Lung (tissue), 16 donors: ENCODE data around the gene ZBTB21. TPM values are rescaled to one million over a fixed set of nuclear protein-coding genes. Genes with fewer than 3 reads are reported as not detected.
A peak's percentile ranks its signal among the peaks of the same experiment; 100 is the strongest.

ENCODE experiments used
- ATAC-seq: fragments of 200-7000 bp; cut with Tn5 transposase; one replicate; pipeline ENCODE4 v1.9.1; 2020; ENCODE audit warnings: moderate number of reproducible peaks; ENCODE audit not compliant: insufficient read depth, low FRiP score
- DNase-seq, 3 donors: peaks; one replicate each; pipeline ENCODE4 v3.0.0-alpha.2; 2013 to 2017
- H3K27ac ChIP-seq, 2 donors: one replicate each; pipeline ENCODE4 v1.5.1; 2013; ENCODE audit warnings: mild to moderate bottlenecking in 2 of 2, moderate library complexity in 2 of 2, control low read depth in 1 of 2, inconsistent platforms in 1 of 2, low read depth in 1 of 2, low read length in 1 of 2
- H3K27me3 ChIP-seq, 3 donors: one replicate each; pipeline ENCODE4 v1.5.1; 2013; ENCODE audit warnings: low read length in 2 of 3; ENCODE audit not compliant: control insufficient read depth in 3 of 3, insufficient read depth in 3 of 3
- H3K36me3 ChIP-seq, 4 donors: one replicate each; pipeline ENCODE4 v1.5.1; 2013; ENCODE audit warnings: low read length in 4 of 4, mild to moderate bottlenecking in 1 of 4, moderate library complexity in 1 of 4; ENCODE audit not compliant: control insufficient read depth in 4 of 4, insufficient read depth in 4 of 4
- H3K4me1 ChIP-seq, 5 donors: one replicate each; pipeline ENCODE4 v1.5.1; 2013; ENCODE audit warnings: low read length in 5 of 5, mild to moderate bottlenecking in 2 of 5, moderate library complexity in 1 of 5; ENCODE audit not compliant: control insufficient read depth in 5 of 5, insufficient read depth in 5 of 5
- H3K4me3 ChIP-seq: one replicate; pipeline ENCODE4 v1.5.1; 2013; ENCODE audit warnings: mild to moderate bottlenecking, control low read depth, moderate library complexity
- H3K9ac ChIP-seq, 2 donors: one replicate each; pipeline ENCODE4 v1.5.1; 2013; ENCODE audit warnings: low read length in 2 of 2, control low read depth in 1 of 2; ENCODE audit not compliant: insufficient read depth in 1 of 2
- H3K9me3 ChIP-seq, 4 donors: one replicate each; pipeline ENCODE4 v1.5.1; 2013; ENCODE audit warnings: low read length in 3 of 4, mild to moderate bottlenecking in 1 of 4, moderate library complexity in 1 of 4; ENCODE audit not compliant: control insufficient read depth in 4 of 4, insufficient read depth in 3 of 4
- WGBS, 2 donors: extraction: QIAGEN DNeasy Blood & Tissue Kit; methylation state at CpG; one replicate each; pipeline ENCODE4 v1.1.7; 2013; 5-methylcytosine and 5-hydroxymethylcytosine counted together
- long read RNA-seq, 5 donors: transcript quantifications; one replicate each; lab custom pipeline, GENCODE V29; 2026
- polyA plus RNA-seq, 2 donors: library from polyadenylated mRNA; stranded (reverse); fragments of 200-250 nt; gene quantifications; one replicate each; pipeline ENCODE4 v1.2.1, GENCODE V29; 2013
- total RNA-seq, 2 donors: library from RNA; depleted of rRNA in 1 of 2; stranded (reverse); fragments of >200 nt in 1 of 2; gene quantifications; one replicate each; pipeline ENCODE4 v1.2.1, GENCODE V29; 2014 to 2021
- TF ChIP-seq, protein P1 (sequence below): IDR thresholded peaks from 2 replicates; pipeline ENCODE4 v1.5.1; 2012; ENCODE audit warnings: mild to moderate bottlenecking; ENCODE audit errors: control extremely low read depth, extremely low read depth
- donor health status: control.
- donor health status: control.
- donor health status: Bipolar disorder and iron deficiency.
- donor health status: healthy.
- donor health status: DM: yes; HTN: yes; CAD: no.

The ZBTB21 gene
- total RNA-seq (10 to 100 TPM; 10.6 to 15.4 TPM), polyA plus RNA-seq (1 to 10 TPM; 3.2 to 4.5 TPM)
- long read RNA-seq, donor 1, full-length matches to known transcripts = 2 of 12 reads
- long read RNA-seq, donor 1, partial matches to known transcripts = 10 of 12 reads
- long read RNA-seq, donor 1, other reads (novel, unspliced or antisense) = 0 of 12 reads
- long read RNA-seq, donor 2, full-length matches to known transcripts = 2 of 2 reads
- long read RNA-seq, donor 2, partial matches to known transcripts = 0 of 2 reads
- long read RNA-seq, donor 2, other reads (novel, unspliced or antisense) = 0 of 2 reads
- long read RNA-seq, donor 3, full-length matches to known transcripts = 2 of 2 reads
- long read RNA-seq, donor 3, partial matches to known transcripts = 0 of 2 reads
- long read RNA-seq, donor 3, other reads (novel, unspliced or antisense) = 0 of 2 reads
- long read RNA-seq, donor 4, full-length matches to known transcripts = 2 of 2 reads
- long read RNA-seq, donor 4, partial matches to known transcripts = 0 of 2 reads
- long read RNA-seq, donor 4, other reads (novel, unspliced or antisense) = 0 of 2 reads
- long read RNA-seq, donor 5, full-length matches to known transcripts = 2 of 2 reads
- long read RNA-seq, donor 5, partial matches to known transcripts = 0 of 2 reads
- long read RNA-seq, donor 5, other reads (novel, unspliced or antisense) = 0 of 2 reads

- 0 to 1% methylated on average over 74 to 75 of the region's 75 CpGs for WGBS, 2 donors
- Histone ChIP-seq H3K36me3 (peaks cover 0 to 1% (median 0%) of the 10 kb centered on the region in 4 donors), H3K4me1 (peaks cover 0 to 4% (median 2%) of the 10 kb centered on the region in 5 donors), H3K27me3 (no peaks in the 10 kb centered on the region), H3K9me3 (peaks cover 0 to 5% (median 0%) of the 10 kb centered on the region in 4 donors), H3K9ac (peak within 1 kb of the TSS; percentile 75 to 92), H3K4me3 (peak within 1 kb of the TSS; percentile 71), H3K27ac (peak within 1 kb of the TSS; percentile 96 to 99)
- DNase-seq (peak; percentile 99), ATAC-seq (peak; percentile 91)
- TF ChIP-seq, protein P1, sequence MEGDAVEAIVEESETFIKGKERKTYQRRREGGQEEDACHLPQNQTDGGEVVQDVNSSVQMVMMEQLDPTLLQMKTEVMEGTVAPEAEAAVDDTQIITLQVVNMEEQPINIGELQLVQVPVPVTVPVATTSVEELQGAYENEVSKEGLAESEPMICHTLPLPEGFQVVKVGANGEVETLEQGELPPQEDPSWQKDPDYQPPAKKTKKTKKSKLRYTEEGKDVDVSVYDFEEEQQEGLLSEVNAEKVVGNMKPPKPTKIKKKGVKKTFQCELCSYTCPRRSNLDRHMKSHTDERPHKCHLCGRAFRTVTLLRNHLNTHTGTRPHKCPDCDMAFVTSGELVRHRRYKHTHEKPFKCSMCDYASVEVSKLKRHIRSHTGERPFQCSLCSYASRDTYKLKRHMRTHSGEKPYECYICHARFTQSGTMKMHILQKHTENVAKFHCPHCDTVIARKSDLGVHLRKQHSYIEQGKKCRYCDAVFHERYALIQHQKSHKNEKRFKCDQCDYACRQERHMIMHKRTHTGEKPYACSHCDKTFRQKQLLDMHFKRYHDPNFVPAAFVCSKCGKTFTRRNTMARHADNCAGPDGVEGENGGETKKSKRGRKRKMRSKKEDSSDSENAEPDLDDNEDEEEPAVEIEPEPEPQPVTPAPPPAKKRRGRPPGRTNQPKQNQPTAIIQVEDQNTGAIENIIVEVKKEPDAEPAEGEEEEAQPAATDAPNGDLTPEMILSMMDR = no peak
Measured at GRCh38 chr21:42009831-42010506, at the start of gene ZBTB21. TSS of gene ZBTB21 (minus strand) at chr21:42010360. CDS start at chr21:41994095, 16,265 bp downstream.

- no peaks in the 10 kb centered on the region for H3K9me3 ChIP-seq
- no peak overlapping the region for H3K4me3 ChIP-seq
- no peaks in the 10 kb centered on the region for H3K36me3 ChIP-seq
- DNase-seq = no peak
- H3K27ac ChIP-seq = no peak overlapping the region
- peaks cover 0 to 32% (median 9%) of the 10 kb centered on the region in 5 donors for H3K4me1 ChIP-seq
- H3K27me3 ChIP-seq = no peaks in the 10 kb centered on the region
- WGBS, 2 donors = 74 to 95% methylated on average over 10 of the region's 10 CpGs
- ATAC-seq = no peak
- TF ChIP-seq, protein P1 = no peak
- no peak overlapping the region for H3K9ac ChIP-seq
Measured at GRCh38 chr21:42059721-42060120, 49.6 kb upstream of the ZBTB21 start.

- TF ChIP-seq, protein P1 = no peak
- H3K9ac ChIP-seq = no peak overlapping the region
- H3K4me3 ChIP-seq = no peak overlapping the region
- H3K27me3 ChIP-seq = no peaks in the 10 kb centered on the region
- H3K4me1 ChIP-seq = peaks cover 0 to 32% (median 9%) of the 10 kb centered on the region in 5 donors
- no peaks in the 10 kb centered on the region for H3K36me3 ChIP-seq
- DNase-seq (no peak), ATAC-seq (no peak)
- 88 to 97% methylated on average over 9 of the region's 9 CpGs for WGBS, 2 donors
- H3K27ac ChIP-seq = no peak overlapping the region
- no peaks in the 10 kb centered on the region for H3K9me3 ChIP-seq
Measured at GRCh38 chr21:42059141-42059540, 49.0 kb upstream of the ZBTB21 start.
